ENCODE results near the gene ACTRT2. TPM values are rescaled to one million over a fixed set of nuclear protein-coding genes. Genes with fewer than 3 reads are reported as not detected.

The ACTRT2 gene
- total RNA-seq, 1 experiment from 2014 or later, result not detected

GRCh38 chr1:3030663-3031381 lies 9.6 kb downstream of the ACTRT2 start:
- BruUV-seq (replicated peaks), result no TSS peak

GRCh38 chr1:3031401-3032221 lies 10.3 kb downstream of the ACTRT2 start:
- BruUV-seq (replicated peaks), result no TSS peak
- TF ChIP-seq CTCF (IDR thresholded peaks at IDR 0.05; ENCODE audit: insufficient read depth in 1 of 2, low read depth in 1 of 2, low read length in 1 of 2, severe bottlenecking in 1 of 2, unreplicated experiment in 1 of 2), result no peak
- Histone ChIP-seq H3K4me1 (no peaks in the 10 kb centered on the region), H3K27me3 (replicated peaks; ENCODE audit: control insufficient read depth, insufficient read depth, low read length) (no peaks in the 10 kb centered on the region), H3K9me3 (no peaks in the 10 kb centered on the region), H3K36me3 (ENCODE audit: control insufficient read depth, insufficient read depth, low read length) (no peaks in the 10 kb centered on the region), H3K4me3 (ENCODE audit: low read depth, low read length) (no peak overlapping the region)
- no peaks in the 10 kb centered on the region for H3K36me3 Mint-ChIP-seq (ENCODE audit: insufficient read depth, unreplicated experiment)
- intact Hi-C loops (cut with micrococcal nuclease; ENCODE audit: unreplicated experiment), result no loop called here
- CTCF ChIA-PET, result no interaction called here
- peaks cover 8% of the 10 kb centered on the region for H3K27me3 Mint-ChIP-seq (ENCODE audit: insufficient read depth, unreplicated experiment)
- no peak overlapping the region for H3K27ac Mint-ChIP-seq (ENCODE audit: unreplicated experiment)
- no peak for DNase-seq
- H3K9me3 Mint-ChIP-seq (ENCODE audit: unreplicated experiment), result no peaks in the 10 kb centered on the region
- H3K4me3 Mint-ChIP-seq (ENCODE audit: unreplicated experiment), result no peak overlapping the region
- POLR2A ChIA-PET, result no interaction called here
- H3K4me1 Mint-ChIP-seq (ENCODE audit: low read depth, unreplicated experiment), result no peaks in the 10 kb centered on the region

More at GRCh38 chr1:3030663-3031381, 9.6 kb downstream of the ACTRT2 start:
- no peak for TF ChIP-seq CTCF (IDR thresholded peaks at IDR 0.05; ENCODE audit: insufficient read depth in 1 of 2, low read depth in 1 of 2, low read length in 1 of 2, severe bottlenecking in 1 of 2, unreplicated experiment in 1 of 2)
- CTCF ChIA-PET, result no interaction called here
- H3K4me1 ChIP-seq, result no peaks in the 10 kb centered on the region
- H3K36me3 ChIP-seq (ENCODE audit: control insufficient read depth, insufficient read depth, low read length), result no peaks in the 10 kb centered on the region
- no peaks in the 10 kb centered on the region for H3K9me3 Mint-ChIP-seq (ENCODE audit: unreplicated experiment)
- POLR2A ChIA-PET, result no interaction called here
- intact Hi-C loops (cut with micrococcal nuclease; ENCODE audit: unreplicated experiment), result no loop called here
- no peak overlapping the region for H3K27ac Mint-ChIP-seq (ENCODE audit: unreplicated experiment)
- DNase-seq, result no peak
- no peaks in the 10 kb centered on the region for H3K27me3 ChIP-seq (replicated peaks; ENCODE audit: control insufficient read depth, insufficient read depth, low read length)
- H3K36me3 Mint-ChIP-seq (ENCODE audit: insufficient read depth, unreplicated experiment), result no peaks in the 10 kb centered on the region
- H3K27me3 Mint-ChIP-seq (ENCODE audit: insufficient read depth, unreplicated experiment), result peaks cover 6% of the 10 kb centered on the region
- H3K4me1 Mint-ChIP-seq (ENCODE audit: low read depth, unreplicated experiment), result no peaks in the 10 kb centered on the region
- H3K9me3 ChIP-seq, result no peaks in the 10 kb centered on the region
- no peak overlapping the region for H3K4me3 Mint-ChIP-seq (ENCODE audit: unreplicated experiment)
- no peak overlapping the region for H3K4me3 ChIP-seq (ENCODE audit: low read depth, low read length)

GRCh38 chr1:3032371-3033039 lies 11.2 kb downstream of the ACTRT2 start:
- DNase-seq, result no peak
- Mint-ChIP-seq H3K27me3 (ENCODE audit: insufficient read depth, unreplicated experiment) (peaks cover 8% of the 10 kb centered on the region), H3K36me3 (ENCODE audit: insufficient read depth, unreplicated experiment) (no peaks in the 10 kb centered on the region), H3K27ac (ENCODE audit: unreplicated experiment) (no peak overlapping the region), H3K9me3 (ENCODE audit: unreplicated experiment) (no peaks in the 10 kb centered on the region), H3K4me3 (ENCODE audit: unreplicated experiment) (no peak overlapping the region), H3K4me1 (ENCODE audit: low read depth, unreplicated experiment) (no peaks in the 10 kb centered on the region)
- no TSS peak for BruUV-seq (replicated peaks)
- intact Hi-C loops (cut with micrococcal nuclease; ENCODE audit: unreplicated experiment), result no loop called here
- Histone ChIP-seq H3K4me1 (no peaks in the 10 kb centered on the region), H3K9me3 (no peaks in the 10 kb centered on the region), H3K4me3 (ENCODE audit: low read depth, low read length) (no peak overlapping the region), H3K36me3 (ENCODE audit: control insufficient read depth, insufficient read depth, low read length) (no peaks in the 10 kb centered on the region), H3K27me3 (replicated peaks; ENCODE audit: control insufficient read depth, insufficient read depth, low read length) (no peaks in the 10 kb centered on the region)
- CTCF ChIA-PET, result no interaction called here
- no peak for TF ChIP-seq CTCF (IDR thresholded peaks at IDR 0.05; ENCODE audit: insufficient read depth in 1 of 2, low read depth in 1 of 2, low read length in 1 of 2, severe bottlenecking in 1 of 2, unreplicated experiment in 1 of 2)
- POLR2A ChIA-PET, result no interaction called here
